Esophagus (tissue), 2 donors: ENCODE data around the gene KIAA1958. TPM values are rescaled to one million over a fixed set of nuclear protein-coding genes. Genes with fewer than 3 reads are reported as not detected.

Source experiments
- H3K27ac ChIP-seq, 2 donors: one replicate each; pipeline ENCODE4 v1.5.1; 2013; ENCODE audit warnings: low read depth in 2 of 2, mild to moderate bottlenecking in 2 of 2, inconsistent platforms in 1 of 2, low read length in 1 of 2, moderate library complexity in 1 of 2
- H3K27me3 ChIP-seq, 2 donors: one replicate each; pipeline ENCODE4 v1.6.1; 2013; ENCODE audit warnings: low read length in 2 of 2, control low read depth in 1 of 2, mild to moderate bottlenecking in 1 of 2; ENCODE audit not compliant: insufficient read depth in 2 of 2, control insufficient read depth in 1 of 2
- H3K36me3 ChIP-seq, 2 donors: one replicate each; pipeline ENCODE4 v1.6.1; 2013; ENCODE audit warnings: low read length in 1 of 2; ENCODE audit not compliant: control insufficient read depth in 2 of 2, insufficient read depth in 2 of 2
- H3K4me1 ChIP-seq, 2 donors: one replicate each; pipeline ENCODE4 v1.6.1; 2013; ENCODE audit warnings: low read length in 1 of 2; ENCODE audit not compliant: control insufficient read depth in 2 of 2, insufficient read depth in 2 of 2
- H3K4me3 ChIP-seq, 2 donors: one replicate each; pipeline ENCODE4 v1.5.1; 2013; ENCODE audit warnings: low read length in 2 of 2, mild to moderate bottlenecking in 2 of 2, low read depth in 1 of 2, moderate library complexity in 1 of 2
- H3K9me3 ChIP-seq, 2 donors: one replicate each; pipeline ENCODE4 v1.6.1; 2013; ENCODE audit warnings: mild to moderate bottlenecking in 2 of 2, low read depth in 1 of 2, low read length in 1 of 2, moderate library complexity in 1 of 2; ENCODE audit not compliant: control insufficient read depth in 2 of 2, insufficient read depth in 1 of 2
- WGBS, 2 donors: extraction: QIAGEN DNeasy Blood & Tissue Kit; methylation state at CpG; one replicate each; pipeline ENCODE4 v1.1.7; 2013; 5-methylcytosine and 5-hydroxymethylcytosine counted together
- polyA plus RNA-seq, 2 donors: library from polyadenylated mRNA; stranded (reverse); fragments of 200-250 nt; gene quantifications; one replicate each; pipeline ENCODE4 v1.2.3, GENCODE V29; 2013
- donor health status: healthy with polysubstance abuse.
- donor health status: Bipolar disorder and iron deficiency.

Gene KIAA1958
- polyA plus RNA-seq, 2 donors, result 0.71 to 0.81 TPM

DNA sequence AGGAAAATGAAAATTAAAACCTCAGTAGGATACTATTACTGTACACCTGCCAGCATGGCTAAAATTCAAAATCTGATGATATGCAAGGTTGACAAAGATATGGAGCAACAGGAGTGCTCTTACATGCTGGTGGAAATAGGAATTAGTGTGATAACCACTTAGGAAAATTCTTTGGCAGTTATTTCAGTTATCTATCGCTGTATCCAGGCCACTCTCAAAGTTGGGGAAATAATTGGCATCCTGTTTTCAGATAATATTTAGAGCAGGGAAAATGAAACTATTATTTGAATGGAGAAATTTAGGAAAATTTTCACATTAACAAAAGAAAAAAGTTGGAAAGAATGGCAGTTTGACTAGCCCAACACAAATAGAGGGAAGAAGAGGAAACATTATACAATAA lies 50.9 kb downstream of the KIAA1958 start:
- H3K4me3 ChIP-seq, result no peak overlapping the region
- WGBS, 2 donors, result 77 to 88% methylated on average over 1 of the region's 1 CpG
- no peaks in the 10 kb centered on the region for H3K36me3 ChIP-seq
- H3K4me1 ChIP-seq, result no peaks in the 10 kb centered on the region
- no peaks in the 10 kb centered on the region for H3K27me3 ChIP-seq
- H3K27ac ChIP-seq, result no peak overlapping the region
- peaks cover 0 to 2% of the 10 kb centered on the region in 2 donors for H3K9me3 ChIP-seq

DNA sequence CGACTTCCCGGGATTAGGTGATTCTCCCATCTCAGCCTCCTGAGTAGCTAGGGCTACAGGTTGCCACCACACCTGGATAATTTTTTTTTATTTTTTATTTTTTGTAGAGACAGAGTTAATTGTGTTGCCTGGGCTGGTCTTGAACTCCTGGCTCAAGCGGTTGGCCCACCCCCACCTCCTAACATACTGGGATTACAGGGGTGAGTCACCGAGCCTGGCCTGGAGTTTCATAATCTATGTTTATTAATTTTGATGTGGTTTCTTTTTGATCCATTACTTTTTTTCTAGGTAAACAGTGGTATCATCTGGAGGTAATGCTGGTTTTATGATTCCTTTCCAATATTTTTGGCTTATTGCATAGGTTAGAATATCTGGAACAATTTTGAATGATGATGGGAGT lies 54.2 kb downstream of the KIAA1958 start:
- 84 to 87% methylated on average over 4 of the region's 4 CpGs for WGBS, 2 donors
- Histone ChIP-seq H3K36me3 (no peaks in the 10 kb centered on the region), H3K9me3 (peaks cover 0 to 2% of the 10 kb centered on the region in 2 donors), H3K4me1 (no peaks in the 10 kb centered on the region), H3K4me3 (no peak overlapping the region), H3K27ac (no peak overlapping the region), H3K27me3 (no peaks in the 10 kb centered on the region)

DNA sequence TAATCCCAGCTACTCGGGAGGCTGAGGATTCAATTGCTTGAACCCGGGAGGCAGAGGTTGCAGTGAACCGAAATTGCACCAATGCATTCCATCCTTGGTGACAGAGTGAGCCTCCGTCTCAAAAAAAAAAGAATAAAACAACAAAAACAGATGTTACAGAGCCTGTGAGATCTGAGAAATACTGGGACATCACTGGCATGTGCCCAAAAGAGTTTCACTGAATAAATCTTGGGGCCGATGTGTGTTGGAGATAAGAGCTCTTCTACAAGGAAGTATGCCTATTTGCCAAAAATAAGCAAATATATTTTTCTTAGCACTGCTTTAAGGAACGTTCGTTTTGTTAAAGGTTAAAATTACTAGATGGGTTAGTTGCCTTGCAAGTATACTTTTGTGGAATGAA lies 55.1 kb downstream of the KIAA1958 start:
- no peak overlapping the region for H3K4me3 ChIP-seq
- H3K27ac ChIP-seq, result no peak overlapping the region
- H3K27me3 ChIP-seq, result no peaks in the 10 kb centered on the region
- H3K4me1 ChIP-seq, result no peaks in the 10 kb centered on the region
- no peaks in the 10 kb centered on the region for H3K36me3 ChIP-seq
- peaks cover 0 to 2% of the 10 kb centered on the region in 2 donors for H3K9me3 ChIP-seq
- 59 to 62% methylated on average over 7 of the region's 7 CpGs for WGBS, 2 donors

DNA sequence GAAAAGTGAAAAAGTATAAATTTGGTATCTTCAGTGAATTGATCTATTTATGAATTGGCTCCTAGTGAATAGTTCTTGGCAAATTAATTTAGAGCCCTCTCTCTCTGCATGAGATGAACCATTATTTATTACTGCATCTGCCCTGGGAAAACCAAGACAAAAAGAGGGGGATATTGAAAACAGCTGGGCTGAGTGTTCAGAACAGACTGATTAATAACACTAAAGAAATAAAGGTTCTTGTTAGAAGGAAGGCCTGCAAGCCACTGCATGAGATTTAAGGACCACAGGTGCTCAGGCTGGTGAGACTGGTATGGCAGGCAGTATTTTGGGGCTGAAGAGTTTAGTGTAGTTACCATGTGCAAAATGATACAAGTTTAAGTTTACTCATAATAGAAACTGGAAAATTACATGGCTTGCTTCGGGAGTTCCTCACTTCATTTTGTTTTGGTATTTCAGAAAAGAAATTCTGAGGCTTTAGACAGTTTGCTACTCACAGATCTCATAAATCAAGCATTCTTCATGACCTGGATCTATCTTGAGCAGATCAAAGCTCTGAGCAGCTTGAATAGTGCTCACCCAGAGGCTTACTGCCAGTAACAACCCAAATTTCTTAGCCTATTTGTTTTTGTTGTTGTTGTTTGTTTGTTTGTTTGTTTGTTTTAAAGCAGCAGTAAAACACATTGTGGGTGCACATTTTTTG lies 56.1 kb downstream of the KIAA1958 start:
- no peak overlapping the region for H3K27ac ChIP-seq
- H3K4me3 ChIP-seq, result no peak overlapping the region
- no peaks in the 10 kb centered on the region for H3K36me3 ChIP-seq
- peaks cover 0 to 2% of the 10 kb centered on the region in 2 donors for H3K4me1 ChIP-seq
- no peaks in the 10 kb centered on the region for H3K9me3 ChIP-seq
- no peaks in the 10 kb centered on the region for H3K27me3 ChIP-seq
- WGBS, 2 donors, result 70 to 86% methylated on average over 1 of the region's 1 CpG

DNA sequence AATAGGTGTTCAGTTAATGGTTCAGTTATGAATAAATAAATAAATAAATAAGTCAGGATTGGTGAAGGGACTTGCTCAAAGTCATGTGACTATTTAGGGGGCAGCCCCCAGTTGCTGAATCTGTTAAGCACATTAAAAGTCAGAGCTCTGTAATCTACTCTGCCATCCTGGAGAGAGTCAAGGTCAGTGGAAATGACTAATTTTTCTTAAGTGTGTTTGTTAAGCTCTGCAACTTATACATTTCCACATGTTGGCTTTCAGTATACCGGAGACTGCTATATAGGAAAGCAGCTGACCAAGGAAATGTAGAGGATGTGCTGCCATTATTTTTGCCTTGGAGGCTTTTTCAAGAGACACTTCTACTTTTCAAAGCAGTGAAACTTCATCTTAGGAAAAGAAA lies 57.9 kb downstream of the KIAA1958 start:
- Histone ChIP-seq H3K36me3 (no peaks in the 10 kb centered on the region), H3K4me3 (no peak overlapping the region), H3K27me3 (no peaks in the 10 kb centered on the region), H3K4me1 (peaks cover 0 to 2% of the 10 kb centered on the region in 2 donors), H3K9me3 (no peaks in the 10 kb centered on the region), H3K27ac (no peak overlapping the region)
- 82 to 83% methylated on average over 1 of the region's 1 CpG for WGBS, 2 donors

DNA sequence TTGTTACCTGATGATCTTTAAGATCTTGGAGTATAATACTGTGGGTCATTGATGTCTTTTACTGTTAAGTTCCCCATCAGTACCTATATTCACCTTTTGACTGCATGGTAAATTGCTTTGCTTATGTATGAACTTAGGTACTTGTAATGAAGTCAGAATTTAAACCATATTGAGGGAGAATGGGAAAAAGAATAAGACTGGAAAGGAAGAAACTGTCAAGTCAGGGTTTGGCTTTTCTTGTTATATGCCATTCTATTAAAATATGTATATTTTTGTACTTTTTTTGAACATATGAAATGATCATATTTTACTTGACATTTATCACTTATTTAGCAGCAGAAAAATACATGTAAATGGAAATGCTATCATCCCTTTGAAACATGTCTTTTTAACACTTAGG lies 58.6 kb downstream of the KIAA1958 start:
- H3K4me1 ChIP-seq, result peaks cover 0 to 2% of the 10 kb centered on the region in 2 donors
- H3K9me3 ChIP-seq, result no peaks in the 10 kb centered on the region
- no peaks in the 10 kb centered on the region for H3K27me3 ChIP-seq
- no peaks in the 10 kb centered on the region for H3K36me3 ChIP-seq
- H3K27ac ChIP-seq, result no peak overlapping the region
- no peak overlapping the region for H3K4me3 ChIP-seq

- H3K9me3 ChIP-seq, result no peaks in the 10 kb centered on the region
- no peaks in the 10 kb centered on the region for H3K27me3 ChIP-seq
- H3K4me1 ChIP-seq, result peaks cover 0 to 2% of the 10 kb centered on the region in 2 donors
- no peak overlapping the region for H3K4me3 ChIP-seq
- H3K36me3 ChIP-seq, result no peaks in the 10 kb centered on the region
- no peak overlapping the region for H3K27ac ChIP-seq
- 47 to 66% methylated on average over 4 of the region's 4 CpGs for WGBS, 2 donors
Measured at GRCh38 chr9:112546149-112547012, 59.8 kb downstream of the KIAA1958 start.

DNA sequence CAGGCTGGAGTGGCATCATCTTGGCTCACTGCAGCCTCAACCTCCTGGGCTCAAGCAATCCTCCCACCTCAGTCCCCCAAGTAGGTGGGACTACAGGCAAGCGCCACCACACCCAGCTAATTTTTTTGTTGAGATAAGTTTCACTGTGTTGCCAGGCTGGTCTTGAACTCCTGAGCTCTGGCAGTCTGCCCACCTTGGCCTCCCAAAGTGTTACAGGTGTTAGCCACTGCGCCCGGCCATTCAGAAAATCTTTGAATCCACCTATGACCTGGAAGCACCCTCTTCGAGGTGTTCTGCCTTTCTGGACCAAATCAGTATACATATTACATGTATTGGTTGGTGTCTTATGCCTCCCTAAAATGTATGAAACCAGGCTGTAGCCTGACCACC lies 61.4 kb downstream of the KIAA1958 start:
- no peaks in the 10 kb centered on the region for H3K9me3 ChIP-seq
- H3K27me3 ChIP-seq, result no peaks in the 10 kb centered on the region
- no peak overlapping the region for H3K4me3 ChIP-seq
- no peaks in the 10 kb centered on the region for H3K36me3 ChIP-seq
- 77 to 93% methylated on average over 4 of the region's 4 CpGs for WGBS, 2 donors
- H3K4me1 ChIP-seq, result peaks cover 0 to 2% of the 10 kb centered on the region in 2 donors
- H3K27ac ChIP-seq, result no peak overlapping the region

GRCh38 chr9:112548836-112549595 lies 62.4 kb downstream of the KIAA1958 start:
- no peak overlapping the region for H3K27ac ChIP-seq
- 78 to 82% methylated on average over 4 of the region's 4 CpGs for WGBS, 2 donors

More at GRCh38 chr9:112548836-112549595, 62.4 kb downstream of the KIAA1958 start:
- no peaks in the 10 kb centered on the region for H3K27me3 ChIP-seq
- no peaks in the 10 kb centered on the region for H3K36me3 ChIP-seq
- H3K4me1 ChIP-seq, result peaks cover 0 to 2% of the 10 kb centered on the region in 2 donors
- no peak overlapping the region for H3K4me3 ChIP-seq
- H3K9me3 ChIP-seq, result no peaks in the 10 kb centered on the region
